NCI-H1092 (cell line): ENCODE data around the gene CFAP210.
"Not testable (repeated sequence)": the region's sequence is repeated elsewhere in the genome, so short reads cannot be mapped to it uniquely, and the experiment has no call there.

Experiments
- DNase-seq: peaks from one replicate; lab custom pipeline; 2025; lab: John Stamatoyannopoulos, UW

The CFAP210 gene

DNA sequence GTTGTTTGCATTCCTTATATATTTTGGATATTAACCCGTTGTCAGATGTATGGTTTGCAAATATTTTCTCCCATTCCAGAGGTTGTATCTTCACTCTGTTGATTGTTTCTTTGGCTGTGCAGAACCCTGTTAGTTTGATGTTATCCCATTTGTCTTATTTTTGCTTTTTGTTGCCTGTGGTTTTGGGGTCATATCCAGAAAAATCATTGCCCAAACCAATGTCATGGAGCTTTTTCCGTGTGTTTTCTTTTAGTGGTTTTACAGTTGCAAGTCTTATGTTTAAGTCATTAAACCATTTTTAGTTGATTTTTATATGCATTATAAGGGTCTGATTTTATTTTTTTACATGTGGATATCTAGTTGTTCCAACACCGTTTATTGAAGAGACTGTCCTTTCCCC, 74.3 kb downstream of the CFAP210 start:
- DNase-seq, result no peak

DNA sequence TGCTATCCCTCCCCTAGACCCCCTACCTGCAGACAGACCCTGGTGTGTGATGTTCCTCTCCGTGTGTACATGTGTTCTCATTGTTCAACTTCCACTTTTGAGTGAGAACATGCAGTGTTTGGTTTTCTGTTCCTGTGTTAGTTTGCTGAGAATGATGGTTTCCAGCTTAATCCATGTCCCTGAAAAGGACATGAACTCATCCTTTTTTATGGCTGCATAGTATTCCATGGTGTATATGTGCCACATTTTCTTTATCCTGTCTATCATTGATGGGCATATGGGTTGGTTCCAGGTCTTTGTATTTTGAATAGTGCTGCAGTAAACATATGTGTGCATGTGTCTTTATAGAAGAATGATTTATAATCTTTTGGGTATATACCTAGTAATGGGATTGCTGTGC, 78.2 kb downstream of the CFAP210 start:
- not testable (repeated sequence) for DNase-seq

DNA sequence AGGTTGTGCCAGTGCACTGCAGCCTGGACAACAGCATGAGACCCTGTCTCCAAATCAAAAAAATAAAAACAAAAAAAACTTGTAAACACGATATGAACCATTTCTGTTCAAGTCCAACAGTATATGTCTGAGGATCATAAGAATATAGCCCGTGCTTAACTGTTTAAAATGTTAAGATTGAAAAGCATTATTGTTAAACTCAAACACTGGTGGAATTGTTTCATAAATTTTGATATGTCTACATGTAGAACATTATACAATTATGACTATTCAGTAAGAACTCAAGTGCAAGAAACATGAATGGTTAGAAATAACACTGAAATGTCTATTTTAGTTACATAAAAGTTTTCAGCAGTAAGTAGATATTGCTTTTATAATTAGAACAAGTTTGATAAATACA, 80.3 kb downstream of the CFAP210 start:
- no peak for DNase-seq

DNA sequence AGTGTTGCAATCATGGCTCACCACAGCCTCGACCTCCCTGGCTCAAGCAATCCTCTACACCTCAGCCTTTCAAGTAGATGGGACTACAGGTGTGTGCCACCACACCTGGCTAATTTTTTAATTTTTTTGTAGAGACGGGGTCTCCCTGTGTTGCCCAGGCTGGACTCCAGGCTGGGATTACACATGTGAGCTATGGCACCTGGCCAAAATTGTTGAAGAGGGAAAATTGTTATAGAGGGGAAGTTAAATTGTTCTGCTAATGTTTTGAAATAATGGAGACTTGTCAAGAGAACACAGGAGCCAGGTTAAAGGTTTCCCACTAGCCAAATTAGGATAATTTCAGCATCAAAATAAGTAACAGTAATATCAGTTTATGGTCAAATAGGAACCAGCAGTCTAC, 84.9 kb downstream of the CFAP210 start:
- no peak for DNase-seq

DNA sequence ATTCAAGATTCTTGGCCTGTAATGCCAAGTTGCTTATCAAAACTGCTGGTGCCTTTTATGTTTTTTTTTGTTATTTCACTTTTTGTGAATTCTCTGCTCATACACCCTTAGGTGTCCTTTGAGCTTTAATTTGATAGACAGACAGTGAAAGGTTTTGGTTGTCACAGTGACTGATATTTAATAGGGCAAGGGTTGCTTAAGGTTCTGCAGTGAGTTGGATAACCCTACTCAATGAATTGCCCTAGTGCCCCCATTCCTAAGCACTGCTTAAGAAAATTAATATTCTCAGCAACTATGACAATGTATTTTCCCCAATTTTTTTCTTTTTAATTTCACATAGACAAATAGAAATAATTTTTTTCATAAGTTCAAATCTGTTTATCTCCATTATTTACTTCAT, 94.6 kb downstream of the CFAP210 start:
- DNase-seq, result no peak

DNA sequence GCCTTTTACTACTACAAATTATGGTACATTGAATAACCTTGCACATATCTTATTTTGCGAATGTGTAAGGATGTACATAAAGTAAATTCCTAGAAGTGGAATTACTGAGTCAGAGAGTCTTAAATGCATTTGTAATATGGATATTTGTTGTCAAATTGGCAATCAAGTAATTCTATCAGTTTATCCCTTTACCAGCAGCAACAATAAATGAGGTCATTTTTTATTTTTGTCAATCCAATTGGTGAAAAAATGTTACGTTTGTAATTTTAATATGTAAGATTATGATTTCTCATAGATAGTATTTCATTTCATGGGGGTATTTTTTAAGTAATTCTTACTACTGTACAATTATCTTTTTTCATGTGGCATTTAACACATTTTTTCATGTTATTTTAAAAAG, 95.2 kb downstream of the CFAP210 start:
- DNase-seq, result no peak

DNA sequence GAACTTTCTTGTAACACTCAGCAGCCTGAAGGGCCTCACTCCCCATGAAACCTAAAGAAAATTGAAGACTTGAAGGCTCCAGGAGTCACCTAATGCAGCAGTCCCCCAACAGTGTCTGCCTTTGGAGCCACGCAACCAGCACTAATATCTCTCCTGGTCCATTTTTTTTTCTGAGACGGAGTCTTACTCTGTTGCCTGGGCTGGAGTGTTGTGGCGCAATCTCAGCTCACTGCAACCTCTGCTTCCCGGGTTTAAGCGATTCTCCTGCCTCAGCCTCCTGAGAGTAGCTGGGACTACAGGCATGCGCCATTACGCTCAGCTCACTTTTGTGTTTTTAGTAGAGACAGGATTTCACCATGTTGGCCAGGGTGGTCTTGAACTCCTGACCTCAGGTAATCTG, 97.7 kb downstream of the CFAP210 start:
- DNase-seq, result not testable (repeated sequence)
